Stimulated activated CD8-positive, alpha-beta memory T cell treated with anti-CD3 and anti-CD28 coated beads, Interleukin-7, amount 100 ng/mL, for 4 hours (primary cell): Measurements from ENCODE around the gene CNTRL.
"Not testable (repeated sequence)": the region's sequence is repeated elsewhere in the genome, so short reads cannot be mapped to it uniquely, and the experiment has no call there.

Source experiments
- DNase-seq, 2 donors: peaks; one replicate each; pipeline ENCODE4 v3.0.0-alpha.2; 2020; ENCODE audit warnings: low read depth in 2 of 2

CNTRL gene

GRCh38 chr9:121074370-121075250, at the start of gene CNTRL:
CNTRL (plus strand) TSS chr9:121074955; CDS start chr9:121088327, 13,372 bp downstream.
- DNase-seq = peak; percentile 71 to 82

- no peak for DNase-seq
Observed at GRCh38 chr9:121026260-121026691, 48.5 kb upstream of the CNTRL start.

GRCh38 chr9:121026768-121027167, 48.0 kb upstream of the CNTRL start:
- no peak for DNase-seq

- DNase-seq = not testable (repeated sequence)
Observed at GRCh38 chr9:121028285-121028684, 46.5 kb upstream of the CNTRL start.

GRCh38 chr9:121029469-121029868, 45.3 kb upstream of the CNTRL start:
- DNase-seq = no peak

GRCh38 chr9:121034529-121034928, 40.2 kb upstream of the CNTRL start:
- no peak for DNase-seq

- DNase-seq = not testable (repeated sequence)
Observed at GRCh38 chr9:121035717-121036116, 39.0 kb upstream of the CNTRL start.

GRCh38 chr9:121038362-121038761, 36.4 kb upstream of the CNTRL start:
- DNase-seq = no peak

- no peak for DNase-seq
Observed at GRCh38 chr9:121038804-121039203, 36.0 kb upstream of the CNTRL start.

GRCh38 chr9:121048175-121048574, 26.6 kb upstream of the CNTRL start:
- no peak for DNase-seq

GRCh38 chr9:121048618-121049017, 26.1 kb upstream of the CNTRL start:
- DNase-seq = no peak

GRCh38 chr9:121050128-121050988, 24.4 kb upstream of the CNTRL start, which contains the start of gene C5:
C5 (minus strand) TSS chr9:121050275; CDS start chr9:121050246, 29 bp downstream.
- no peak for DNase-seq

- no peak for DNase-seq
Observed at GRCh38 chr9:121053544-121053943, 21.2 kb upstream of the CNTRL start.

GRCh38 chr9:121055642-121056143, 19.1 kb upstream of the CNTRL start:
- no peak for DNase-seq

- DNase-seq = no peak
Observed at GRCh38 chr9:121057821-121058220, 16.9 kb upstream of the CNTRL start.

- no peak for DNase-seq
Observed at GRCh38 chr9:121059513-121059912, 15.2 kb upstream of the CNTRL start.

GRCh38 chr9:121059998-121060636, 14.6 kb upstream of the CNTRL start:
- no peak for DNase-seq

GRCh38 chr9:121066850-121067249, 7.9 kb upstream of the CNTRL start:
- no peak for DNase-seq

GRCh38 chr9:121067640-121068039, 7.1 kb upstream of the CNTRL start:
- no peak for DNase-seq

GRCh38 chr9:121069396-121069795, 5.4 kb upstream of the CNTRL start:
- DNase-seq = no peak

- no peak for DNase-seq
Observed at GRCh38 chr9:121071370-121071755, 3.4 kb upstream of the CNTRL start.
